HL-60/S4 treated with retinoic acid at 250 ng/mL for 4 days and 3 days (cell line): ENCODE results near the gene ZNF860.
"Not testable (repeated sequence)": the region's sequence is repeated elsewhere in the genome, so short reads cannot be mapped to it uniquely, and the experiment has no call there.

Experiments
- in situ Hi-C: fragments of 300-500 bp; cut with MboI; formaldehyde crosslinking; loops from 2 replicates; pipeline ENCODE4 v1.7.0; 2022; ENCODE audit warnings: low sequenced_read_pairs

Gene ZNF860

DNA sequence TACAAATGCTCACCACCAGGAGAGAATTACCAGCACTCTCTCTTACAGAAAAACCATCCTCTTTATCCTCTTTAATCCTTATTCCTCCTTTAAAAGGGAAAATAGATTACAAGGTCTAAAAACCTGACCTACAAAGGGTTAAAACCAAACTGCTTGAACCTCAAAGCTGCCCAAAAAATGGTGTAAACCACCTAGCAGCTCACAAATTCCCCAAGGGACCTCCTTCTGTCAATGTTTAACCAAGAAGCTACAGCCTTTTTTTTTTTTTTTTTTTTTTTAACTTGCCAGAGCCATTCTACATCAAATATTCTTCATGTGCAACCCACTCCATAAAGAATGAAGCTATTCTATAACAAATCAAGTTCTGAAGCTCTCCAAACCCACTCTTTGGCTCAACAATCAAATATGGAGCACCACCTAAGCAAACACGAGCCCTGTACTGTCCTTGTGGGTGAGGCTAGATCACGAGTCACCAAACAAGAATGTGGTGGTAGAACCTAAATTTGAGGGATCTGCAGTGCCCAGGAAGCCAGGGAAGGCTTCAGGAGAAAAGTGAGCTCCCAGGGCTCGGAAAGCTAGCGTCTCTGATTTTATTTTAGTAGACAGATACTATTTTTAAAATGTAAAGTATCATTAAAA lies 20.6 kb upstream of the ZNF860 start:
- in situ Hi-C loops = no loop called here

GRCh38 chr3:31962801-31963205 lies 18.7 kb upstream of the ZNF860 start:
- in situ Hi-C loops = no loop called here

DNA sequence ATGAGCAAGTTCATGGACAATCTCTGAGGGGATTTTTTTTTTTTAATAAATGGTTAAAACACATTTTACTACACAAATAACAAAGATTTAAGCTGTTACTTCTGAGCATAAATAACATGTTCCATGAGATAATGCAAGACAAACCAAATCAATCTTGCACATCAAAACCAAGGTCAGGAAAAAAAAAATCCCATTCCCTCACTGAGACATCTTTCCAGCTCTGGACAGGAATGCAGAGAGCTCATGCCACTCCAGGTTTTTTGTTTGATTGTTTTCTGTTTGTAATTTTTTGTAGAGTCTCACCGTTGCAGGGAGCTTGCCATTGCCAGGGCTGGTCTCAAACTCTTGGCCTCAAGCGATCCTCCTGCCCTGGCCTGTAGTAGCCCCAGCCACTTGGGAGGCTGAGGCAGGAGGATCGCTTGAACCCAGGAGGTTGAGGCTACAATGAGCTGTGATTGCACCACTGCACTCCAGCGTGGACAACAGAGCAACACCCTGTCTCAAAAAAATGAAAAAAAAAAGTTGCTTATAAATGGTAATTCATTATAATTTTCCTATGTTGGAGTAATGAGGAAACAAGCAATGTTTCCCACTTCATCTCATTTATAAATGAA lies 14.5 kb upstream of the ZNF860 start:
- in situ Hi-C loops = no loop called here

DNA sequence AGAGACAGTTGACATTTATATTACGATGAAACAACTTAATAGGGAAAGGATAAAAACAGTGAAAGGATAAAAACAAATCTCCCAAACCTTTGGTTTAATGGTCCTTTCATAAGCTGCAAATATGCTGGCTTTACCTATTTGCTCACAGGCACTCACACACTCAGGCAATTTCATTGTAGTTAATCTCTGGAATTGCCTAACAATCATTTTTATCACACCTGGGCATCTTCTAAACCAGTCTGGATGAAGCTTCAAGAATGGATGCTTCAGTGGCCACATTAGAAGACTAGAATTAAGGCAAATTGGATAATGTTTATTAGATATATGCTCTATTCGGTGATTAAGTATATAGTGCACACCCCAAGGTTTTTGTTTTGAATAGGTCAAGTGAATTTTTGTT lies 14.0 kb upstream of the ZNF860 start:
- in situ Hi-C loops = no loop called here

- in situ Hi-C loops = no loop called here
Observed at GRCh38 chr3:31968369-31968926, 13.1 kb upstream of the ZNF860 start.

DNA sequence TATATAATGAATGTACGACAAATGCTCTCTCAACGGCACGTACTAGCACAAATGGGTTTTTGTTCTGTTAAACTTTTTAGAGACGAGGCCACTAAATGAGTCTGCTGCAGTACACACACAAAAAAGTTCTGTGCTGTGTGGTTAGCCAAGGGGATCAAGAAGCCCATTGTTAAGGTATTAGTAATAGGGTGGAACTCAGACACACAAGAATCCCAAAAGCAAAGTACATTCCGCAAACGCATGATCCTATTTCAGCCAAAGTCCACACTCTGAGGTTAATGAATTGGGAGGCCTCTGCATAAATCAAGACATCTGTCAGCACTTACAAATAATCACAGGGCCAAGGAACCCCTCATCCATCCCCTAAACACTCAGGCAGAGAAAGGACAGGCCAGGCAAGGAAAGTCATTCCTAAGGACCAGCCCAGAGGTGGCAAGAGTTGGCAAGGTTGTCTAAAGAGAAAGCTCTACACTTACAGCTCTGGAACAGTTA lies 12.6 kb upstream of the ZNF860 start:
- in situ Hi-C loops = no loop called here

- in situ Hi-C loops = no loop called here
Observed at GRCh38 chr3:31971607-31972006, 9.9 kb upstream of the ZNF860 start.

DNA sequence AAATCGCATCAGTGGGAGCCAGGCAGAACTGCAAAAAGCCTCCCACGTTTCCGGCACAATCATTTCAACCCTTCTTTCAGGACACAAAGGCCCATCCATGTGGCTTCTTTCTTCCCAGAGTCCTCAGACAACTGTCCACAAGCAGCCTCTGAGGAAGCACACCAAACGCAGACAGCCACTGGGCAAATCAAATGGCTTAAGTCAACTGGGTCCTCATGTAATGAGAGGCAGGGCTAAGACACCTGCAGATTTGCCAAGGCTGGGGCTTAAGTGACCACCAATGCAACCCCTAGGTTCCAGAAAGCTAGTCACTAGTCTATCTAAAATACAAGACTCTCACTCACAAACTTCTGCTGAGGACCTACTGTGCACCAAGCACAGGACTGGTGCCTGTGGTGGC lies 8.5 kb upstream of the ZNF860 start:
- in situ Hi-C loops = no loop called here

- in situ Hi-C loops = no loop called here
Observed at GRCh38 chr3:31973837-31974236, 7.7 kb upstream of the ZNF860 start.

- in situ Hi-C loops = no loop called here
Observed at GRCh38 chr3:31974471-31974870, 7.1 kb upstream of the ZNF860 start.

- in situ Hi-C loops = no loop called here
Observed at GRCh38 chr3:31974964-31975363, 6.6 kb upstream of the ZNF860 start.

DNA sequence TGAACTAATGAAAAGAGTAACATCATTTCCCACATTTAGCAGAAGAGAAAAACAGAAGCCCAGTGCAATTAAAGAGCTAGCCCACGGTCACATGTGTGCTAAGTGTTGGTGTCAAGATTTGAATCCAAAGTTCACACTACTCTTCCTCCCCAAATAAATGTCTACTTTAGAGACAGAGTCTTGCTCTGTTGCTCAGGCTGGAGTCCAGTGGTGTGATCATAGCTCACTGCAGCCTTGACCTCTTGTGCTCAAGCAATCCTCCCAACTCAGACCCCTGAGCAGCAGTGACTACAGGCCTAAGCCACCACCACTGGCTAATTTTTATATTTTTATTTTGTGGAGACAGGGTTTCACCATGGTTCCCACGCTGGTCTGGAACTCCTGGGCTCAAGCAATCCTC lies 5.2 kb upstream of the ZNF860 start:
- in situ Hi-C loops = no loop called here

DNA sequence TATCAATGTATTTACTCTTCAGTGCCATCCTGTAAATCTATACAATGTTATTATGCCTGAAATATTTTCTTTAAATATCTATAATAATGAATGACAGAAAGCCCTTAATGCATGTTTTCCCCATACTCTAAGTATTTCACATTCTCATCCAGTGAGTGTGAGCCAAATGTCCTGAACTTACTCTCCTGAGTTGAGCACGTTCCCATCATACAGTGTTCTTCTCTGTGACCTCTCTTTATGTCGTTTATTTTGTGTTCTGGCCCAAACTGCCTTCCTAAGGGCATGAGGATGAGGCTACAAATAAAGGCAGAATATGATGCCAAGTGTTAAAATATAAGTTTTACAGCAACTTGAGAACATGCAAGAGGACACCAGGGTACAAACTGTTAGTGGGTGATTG lies 3.8 kb upstream of the ZNF860 start:
- in situ Hi-C loops = no loop called here

DNA sequence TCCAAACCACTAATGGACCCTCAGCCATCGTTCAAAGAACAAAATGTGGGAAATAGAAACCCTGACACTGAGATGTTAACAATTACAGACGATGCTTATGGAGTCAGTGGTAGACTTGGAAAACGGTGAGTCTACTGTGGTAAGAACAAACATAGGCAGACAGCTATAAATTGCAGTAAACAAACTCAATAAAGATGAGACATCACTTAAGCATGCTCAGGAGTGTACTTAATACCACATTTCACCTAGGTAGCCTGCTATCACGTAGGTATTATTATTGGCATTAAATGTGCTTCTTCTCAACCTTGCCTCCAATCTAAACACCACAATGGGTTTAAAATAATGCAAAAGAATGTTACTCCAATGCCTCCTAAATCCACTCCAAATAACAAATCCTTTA lies 3.0 kb upstream of the ZNF860 start:
- in situ Hi-C loops = no loop called here

DNA sequence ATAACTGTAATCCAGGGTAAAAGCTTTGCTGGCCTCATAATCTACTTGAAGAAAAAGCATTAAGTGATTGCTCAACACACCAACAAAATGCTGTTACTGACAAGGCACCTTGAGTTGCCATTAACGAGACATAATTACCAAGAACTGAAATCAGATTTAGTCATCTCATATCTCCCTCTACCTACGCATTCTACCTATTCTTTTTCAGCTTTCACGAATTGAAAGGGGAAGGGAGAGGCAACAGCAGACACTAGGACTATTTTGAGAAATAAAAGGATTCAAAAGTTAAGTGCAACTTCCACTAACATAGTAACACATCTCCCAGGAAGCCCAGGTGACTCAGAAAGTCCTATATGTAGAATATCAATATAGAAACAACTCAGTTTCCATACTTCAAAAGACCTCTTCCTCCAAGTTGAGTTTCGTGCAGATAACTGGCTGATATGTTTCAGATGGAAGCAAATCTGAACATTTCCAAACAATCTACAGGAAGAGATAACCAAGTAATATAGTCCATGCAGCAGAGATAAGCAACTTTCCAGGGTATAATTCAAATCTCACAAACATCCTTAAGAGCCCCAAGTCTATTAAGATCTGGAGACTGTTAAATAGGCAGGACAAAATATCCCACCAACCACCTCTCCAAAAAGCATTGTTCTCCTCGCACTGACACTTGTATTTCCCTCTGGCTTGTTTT lies 2.4 kb upstream of the ZNF860 start:
- in situ Hi-C loops = no loop called here

DNA sequence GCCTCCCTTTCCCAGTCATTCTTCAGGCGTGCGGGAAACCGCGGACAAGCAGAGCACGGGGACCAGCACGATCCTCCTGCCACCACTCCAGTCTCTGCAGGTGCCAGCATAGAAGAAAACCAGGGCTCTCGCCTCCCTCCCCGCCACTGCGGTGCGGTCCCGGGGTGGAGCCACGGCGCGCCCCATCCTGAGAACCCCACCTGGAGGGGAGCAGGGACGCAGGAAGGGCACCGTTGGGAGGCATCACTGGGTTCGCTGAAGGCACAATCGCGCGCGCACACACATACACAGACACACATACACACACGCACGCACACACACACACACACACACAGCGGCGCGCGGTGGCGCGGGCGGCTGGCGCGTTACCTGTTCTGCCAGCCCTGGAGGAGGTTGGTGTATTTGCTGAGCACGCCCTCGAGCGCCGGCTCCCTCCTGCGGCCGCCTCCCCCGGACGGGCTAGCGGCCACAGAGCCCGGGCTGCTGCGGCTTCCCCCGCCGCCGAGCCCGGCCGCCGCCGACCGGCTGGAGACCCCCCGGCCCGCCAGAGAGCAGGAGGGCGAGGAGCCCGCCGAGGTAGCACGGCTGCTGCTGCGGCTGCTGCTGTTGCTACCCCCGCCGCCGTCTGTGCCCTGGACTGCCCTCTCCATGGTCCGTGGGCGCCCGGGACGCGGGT lies 882 bp upstream of the ZNF860 start:
- in situ Hi-C loops = no loop called here

DNA sequence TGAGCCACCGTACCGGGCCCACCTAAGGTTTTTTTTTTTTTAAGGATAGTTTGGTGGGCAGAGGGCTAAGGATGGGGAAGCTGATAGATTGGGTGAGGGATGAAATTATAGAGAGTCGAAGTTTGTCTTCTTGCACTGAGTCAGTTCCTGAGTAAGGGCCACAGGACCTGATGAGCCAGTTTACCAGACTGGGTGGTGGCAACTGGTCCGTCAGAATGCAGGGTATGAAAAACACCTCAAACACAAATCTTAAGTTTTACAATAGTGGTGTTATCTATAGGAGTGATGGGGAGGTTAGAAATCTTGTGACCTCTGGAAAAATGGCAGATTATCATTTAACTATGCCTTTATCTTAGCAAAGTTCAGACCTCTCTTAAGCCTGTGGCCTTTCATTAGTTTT lies 2.8 kb downstream of the ZNF860 start:
- in situ Hi-C loops = no loop called here

DNA sequence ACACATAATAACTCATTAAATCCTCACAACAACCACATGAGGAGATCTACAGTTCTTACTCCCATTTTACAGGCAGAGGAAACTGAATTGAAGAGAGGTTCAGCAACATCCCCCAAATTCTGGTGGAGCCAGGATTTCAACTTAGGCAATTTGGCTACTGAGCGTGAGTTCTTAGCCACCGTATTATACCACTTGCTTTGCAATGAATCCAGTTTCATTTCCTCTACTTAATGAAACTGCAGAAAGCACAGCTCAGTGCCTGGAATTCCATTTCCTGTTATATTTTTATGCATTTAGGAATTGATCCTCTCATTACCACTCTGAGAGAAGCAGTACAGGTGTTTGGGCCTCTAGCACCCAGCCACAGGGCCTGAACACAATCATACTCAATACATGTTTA lies 4.3 kb downstream of the ZNF860 start:
- in situ Hi-C loops = no loop called here

- in situ Hi-C loops = no loop called here
Observed at GRCh38 chr3:31988271-31988670, 6.7 kb downstream of the ZNF860 start.

- in situ Hi-C loops = not testable (repeated sequence)
Observed at GRCh38 chr3:31992995-31993394, 11.4 kb downstream of the ZNF860 start.

GRCh38 chr3:31993843-31994242 lies 12.3 kb downstream of the ZNF860 start:
- in situ Hi-C loops = no loop called here
